SK-N-SH treated with all-trans-retinoic acid at 6 μM for 48 hours (cell line): Measurements from ENCODE around the gene EXTL1.

Experiments used
- BACH2 ChIP-seq: fragments of 250-450 bp; sonication (Bioruptor Pico); IDR thresholded peaks from 2 replicates; pipeline ENCODE4 v1.9.0; 2021; ENCODE audit warnings: mild to moderate bottlenecking, borderline replicate concordance
- GLIS3 ChIP-seq: fragments of 250-450 bp; sonication (Bioruptor Pico); IDR thresholded peaks from 2 replicates; pipeline ENCODE4 v1.5.0; 2020; ENCODE audit warnings: mild to moderate bottlenecking, moderate library complexity
- OSR1 ChIP-seq: fragments of 250-450 bp; sonication (Bioruptor Pico); IDR thresholded peaks from 2 replicates; pipeline ENCODE4 v1.8.0; 2022; ENCODE audit warnings: moderate library complexity, mild to moderate bottlenecking, inconsistent platforms
- PATZ1 ChIP-seq: fragments of 250-450 bp; sonication (Bioruptor Pico); IDR thresholded peaks from 2 replicates; pipeline ENCODE4 v1.8.0; 2020; ENCODE audit warnings: mild to moderate bottlenecking, moderate library complexity, borderline replicate concordance
- PPARA ChIP-seq: fragments of 250-450 bp; sonication (Bioruptor Pico); IDR thresholded peaks from 2 replicates; pipeline ENCODE4 v1.5.0; 2020; ENCODE audit warnings: mild to moderate bottlenecking, borderline replicate concordance
- ZFP3 ChIP-seq: fragments of 250-450 bp; sonication (Bioruptor Pico); IDR thresholded peaks from 2 replicates; pipeline ENCODE4 v1.5.0; 2020; ENCODE audit warnings: mild to moderate bottlenecking, moderate library complexity
- ZNF70 ChIP-seq: fragments of 450-650 bp; formaldehyde crosslinking; IDR thresholded peaks from 2 replicates; pipeline ENCODE4 v1.5.0; 2020; ENCODE audit warnings: mild to moderate bottlenecking, moderate library complexity
- TF ChIP-seq, protein P1 (sequence below): fragments of 250-450 bp; sonication (Bioruptor Pico); IDR thresholded peaks from 2 replicates; pipeline ENCODE4 v1.5.1; 2021; ENCODE audit warnings: mild to moderate bottlenecking, moderate library complexity

GRCh38 chr1:26049531-26050247, 28.1 kb downstream of the EXTL1 start:
- TF ChIP-seq, protein P1, sequence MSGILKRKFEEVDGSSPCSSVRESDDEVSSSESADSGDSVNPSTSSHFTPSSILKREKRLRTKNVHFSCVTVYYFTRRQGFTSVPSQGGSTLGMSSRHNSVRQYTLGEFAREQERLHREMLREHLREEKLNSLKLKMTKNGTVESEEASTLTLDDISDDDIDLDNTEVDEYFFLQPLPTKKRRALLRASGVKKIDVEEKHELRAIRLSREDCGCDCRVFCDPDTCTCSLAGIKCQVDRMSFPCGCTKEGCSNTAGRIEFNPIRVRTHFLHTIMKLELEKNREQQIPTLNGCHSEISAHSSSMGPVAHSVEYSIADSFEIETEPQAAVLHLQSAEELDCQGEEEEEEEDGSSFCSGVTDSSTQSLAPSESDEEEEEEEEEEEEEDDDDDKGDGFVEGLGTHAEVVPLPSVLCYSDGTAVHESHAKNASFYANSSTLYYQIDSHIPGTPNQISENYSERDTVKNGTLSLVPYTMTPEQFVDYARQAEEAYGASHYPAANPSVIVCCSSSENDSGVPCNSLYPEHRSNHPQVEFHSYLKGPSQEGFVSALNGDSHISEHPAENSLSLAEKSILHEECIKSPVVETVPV (CRISPR knock-in tag) = no peak
- TF ChIP-seq ZNF70 (no peak), OSR1 (no peak), GLIS3 (no peak), ZFP3 (CRISPR knock-in tag) (no peak), BACH2 (no peak), PATZ1 (no peak), PPARA (no peak)
